Gastrocnemius medialis (tissue), 4 donors: ENCODE measurements around the gene ALG12.

ENCODE experiments used
- POLR2A ChIP-seq, 2 donors: fragments of 450-650 bp; IDR thresholded peaks; one replicate each; pipeline ENCODE4 v1.6.1; 2017; ENCODE audit warnings: antibody characterized with exemption in 2 of 2, mild to moderate bottlenecking in 2 of 2, moderate library complexity in 2 of 2
- TF ChIP-seq, protein P1 (sequence below), 5 experiments: fragments of 450-650 bp in 3 of 5; fragments of 200-600 bp in 2 of 5; sonication (generic) in 2 of 5; IDR thresholded peaks in 4 of 5; conservative IDR thresholded peaks in 1 of 5; 1 replicate in 4 of 5; 2 replicates in 1 of 5; pipeline ENCODE4 v1.5.1; 2016 to 2019; ENCODE audit warnings: antibody characterized with exemption in 5 of 5, mild to moderate bottlenecking in 3 of 5, moderate library complexity in 3 of 5

GRCh38 chr22:49871482-49871881, 46.8 kb downstream of the ALG12 start:
- TF ChIP-seq POLR2A (IDR thresholded peaks at IDR 0.05), result no peak
- TF ChIP-seq, protein P1, sequence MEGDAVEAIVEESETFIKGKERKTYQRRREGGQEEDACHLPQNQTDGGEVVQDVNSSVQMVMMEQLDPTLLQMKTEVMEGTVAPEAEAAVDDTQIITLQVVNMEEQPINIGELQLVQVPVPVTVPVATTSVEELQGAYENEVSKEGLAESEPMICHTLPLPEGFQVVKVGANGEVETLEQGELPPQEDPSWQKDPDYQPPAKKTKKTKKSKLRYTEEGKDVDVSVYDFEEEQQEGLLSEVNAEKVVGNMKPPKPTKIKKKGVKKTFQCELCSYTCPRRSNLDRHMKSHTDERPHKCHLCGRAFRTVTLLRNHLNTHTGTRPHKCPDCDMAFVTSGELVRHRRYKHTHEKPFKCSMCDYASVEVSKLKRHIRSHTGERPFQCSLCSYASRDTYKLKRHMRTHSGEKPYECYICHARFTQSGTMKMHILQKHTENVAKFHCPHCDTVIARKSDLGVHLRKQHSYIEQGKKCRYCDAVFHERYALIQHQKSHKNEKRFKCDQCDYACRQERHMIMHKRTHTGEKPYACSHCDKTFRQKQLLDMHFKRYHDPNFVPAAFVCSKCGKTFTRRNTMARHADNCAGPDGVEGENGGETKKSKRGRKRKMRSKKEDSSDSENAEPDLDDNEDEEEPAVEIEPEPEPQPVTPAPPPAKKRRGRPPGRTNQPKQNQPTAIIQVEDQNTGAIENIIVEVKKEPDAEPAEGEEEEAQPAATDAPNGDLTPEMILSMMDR (IDR thresholded peaks at IDR 0.05 in 4 of 5, conservative IDR thresholded peaks at IDR 0.05 in 1 of 5), result no peak
